ENCODE measurements around the gene S100A14. TPM values are rescaled to one million over a fixed set of nuclear protein-coding genes. Genes with fewer than 3 reads are reported as not detected.

S100A14 gene
- total and polyA plus RNA-seq, 9 of the 15 experiments (the other 6 are each of a cell fraction or from before 2014, with no cell fraction given) = 0.10 to 0.64 (median 0.24) TPM; not detected in 3

DNA sequence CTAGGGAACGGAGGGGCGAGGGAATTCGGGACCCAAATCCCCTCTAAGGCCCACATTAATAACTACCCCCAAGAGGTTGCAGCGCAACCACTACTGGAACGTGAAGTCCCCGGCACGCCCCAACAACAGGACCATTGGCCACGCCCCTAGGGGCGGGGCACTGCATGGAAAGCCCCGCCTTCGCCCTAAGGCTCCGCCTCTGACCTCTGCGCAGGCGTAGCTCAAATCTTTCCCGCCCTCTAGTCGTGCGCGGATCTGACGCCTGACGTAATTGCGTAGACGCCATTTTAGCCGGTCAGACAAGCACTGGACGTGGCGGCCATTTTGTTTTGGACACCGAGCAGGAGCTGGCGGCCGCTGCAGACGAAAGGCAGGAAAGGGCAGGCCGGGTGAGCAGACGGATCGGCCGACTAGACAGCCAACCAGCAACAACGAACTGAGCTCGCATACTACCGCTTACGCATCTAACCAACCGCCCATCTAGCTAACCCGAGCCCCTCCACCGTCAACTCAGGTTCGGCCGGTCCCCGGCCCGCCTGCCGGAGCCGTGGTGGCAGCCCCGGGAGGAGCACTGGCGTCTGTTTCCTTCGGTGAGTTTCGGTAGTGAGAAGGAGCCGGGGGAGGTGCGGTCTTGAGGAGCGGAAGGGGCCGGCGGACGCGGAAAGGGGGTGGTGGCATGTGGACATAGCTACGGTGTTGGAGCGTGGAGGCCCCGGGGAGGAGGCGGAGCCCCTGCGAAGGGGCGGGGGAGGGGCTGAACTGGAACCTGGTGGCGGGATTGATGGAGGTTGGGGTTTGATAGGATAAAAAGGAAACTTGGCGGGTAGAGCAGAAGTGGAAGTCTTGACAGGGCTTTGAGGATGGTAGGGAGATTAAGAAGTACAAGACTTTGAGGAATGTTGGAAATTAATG is 17.9 kb upstream of the S100A14 start, which contains the start of gene CHTOP (continued):
- TF ChIP-seq L3MBTL2 (IDR thresholded peaks at IDR 0.05) (peak; percentile 68), ELF2 (CRISPR knock-in tag; IDR thresholded peaks at IDR 0.05) (peak; percentile 54; the same call in 1 of the 2 replicates), SRSF7 (optimal IDR thresholded peaks at IDR 0.05; ENCODE audit: low read depth, low read length) (no peak), MAFG (tag; conservative IDR thresholded peaks at IDR 0.05) (no peak), MCM3 (IDR thresholded peaks at IDR 0.05) (no peak), RB1 (IDR thresholded peaks at IDR 0.05; ENCODE audit: low read depth) (peak; percentile 50; the same call in 1 of the 2 replicates), ZFP36 (IDR thresholded peaks at IDR 0.05; ENCODE audit: low read depth, low read length, partially characterized antibody) (peak; percentile 17), PML (IDR thresholded peaks at IDR 0.05; ENCODE audit: low read length) (peak; percentile 92), ZNF175 (CRISPR knock-in tag; IDR thresholded peaks at IDR 0.05; ENCODE audit: low read depth) (no peak), NCOR1 (IDR thresholded peaks at IDR 0.05) (peak; percentile 53), BRD4 (IDR thresholded peaks at IDR 0.05) (peak; percentile 100), SREBF1 (IDR thresholded peaks at IDR 0.05; ENCODE audit: borderline replicate concordance, low read depth, low read length) (0 out of 2 replicates have a peak, but pooled peaks have one; percentile 12), ATF1 (CRISPR knock-in tag; IDR thresholded peaks at IDR 0.05) (0 out of 2 replicates have a peak, but pooled peaks have one; percentile 7), ATF1 (tag; IDR thresholded peaks at IDR 0.05) (peak; percentile 96)
- TF ChIP-seq, protein P1, sequence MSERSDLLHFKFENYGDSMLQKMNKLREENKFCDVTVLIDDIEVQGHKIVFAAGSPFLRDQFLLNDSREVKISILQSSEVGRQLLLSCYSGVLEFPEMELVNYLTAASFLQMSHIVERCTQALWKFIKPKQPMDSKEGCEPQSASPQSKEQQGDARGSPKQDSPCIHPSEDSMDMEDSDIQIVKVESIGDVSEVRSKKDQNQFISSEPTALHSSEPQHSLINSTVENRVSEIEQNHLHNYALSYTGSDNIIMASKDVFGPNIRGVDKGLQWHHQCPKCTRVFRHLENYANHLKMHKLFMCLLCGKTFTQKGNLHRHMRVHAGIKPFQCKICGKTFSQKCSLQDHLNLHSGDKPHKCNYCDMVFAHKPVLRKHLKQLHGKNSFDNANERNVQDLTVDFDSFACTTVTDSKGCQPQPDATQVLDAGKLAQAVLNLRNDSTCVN (CRISPR knock-in tag; IDR thresholded peaks at IDR 0.05) = no peak
- TF ChIP-seq, protein P2, sequence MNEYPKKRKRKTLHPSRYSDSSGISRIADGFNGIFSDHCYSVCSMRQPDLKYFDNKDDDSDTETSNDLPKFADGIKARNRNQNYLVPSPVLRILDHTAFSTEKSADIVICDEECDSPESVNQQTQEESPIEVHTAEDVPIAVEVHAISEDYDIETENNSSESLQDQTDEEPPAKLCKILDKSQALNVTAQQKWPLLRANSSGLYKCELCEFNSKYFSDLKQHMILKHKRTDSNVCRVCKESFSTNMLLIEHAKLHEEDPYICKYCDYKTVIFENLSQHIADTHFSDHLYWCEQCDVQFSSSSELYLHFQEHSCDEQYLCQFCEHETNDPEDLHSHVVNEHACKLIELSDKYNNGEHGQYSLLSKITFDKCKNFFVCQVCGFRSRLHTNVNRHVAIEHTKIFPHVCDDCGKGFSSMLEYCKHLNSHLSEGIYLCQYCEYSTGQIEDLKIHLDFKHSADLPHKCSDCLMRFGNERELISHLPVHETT (CRISPR knock-in tag; conservative IDR thresholded peaks at IDR 0.05 in 1 of 2, IDR thresholded peaks at IDR 0.05 in 1 of 2) = peak in 1 of 2 experiments; percentile 94; a peak in 2 of 4 replicates
- TF ChIP-seq, protein P3, sequence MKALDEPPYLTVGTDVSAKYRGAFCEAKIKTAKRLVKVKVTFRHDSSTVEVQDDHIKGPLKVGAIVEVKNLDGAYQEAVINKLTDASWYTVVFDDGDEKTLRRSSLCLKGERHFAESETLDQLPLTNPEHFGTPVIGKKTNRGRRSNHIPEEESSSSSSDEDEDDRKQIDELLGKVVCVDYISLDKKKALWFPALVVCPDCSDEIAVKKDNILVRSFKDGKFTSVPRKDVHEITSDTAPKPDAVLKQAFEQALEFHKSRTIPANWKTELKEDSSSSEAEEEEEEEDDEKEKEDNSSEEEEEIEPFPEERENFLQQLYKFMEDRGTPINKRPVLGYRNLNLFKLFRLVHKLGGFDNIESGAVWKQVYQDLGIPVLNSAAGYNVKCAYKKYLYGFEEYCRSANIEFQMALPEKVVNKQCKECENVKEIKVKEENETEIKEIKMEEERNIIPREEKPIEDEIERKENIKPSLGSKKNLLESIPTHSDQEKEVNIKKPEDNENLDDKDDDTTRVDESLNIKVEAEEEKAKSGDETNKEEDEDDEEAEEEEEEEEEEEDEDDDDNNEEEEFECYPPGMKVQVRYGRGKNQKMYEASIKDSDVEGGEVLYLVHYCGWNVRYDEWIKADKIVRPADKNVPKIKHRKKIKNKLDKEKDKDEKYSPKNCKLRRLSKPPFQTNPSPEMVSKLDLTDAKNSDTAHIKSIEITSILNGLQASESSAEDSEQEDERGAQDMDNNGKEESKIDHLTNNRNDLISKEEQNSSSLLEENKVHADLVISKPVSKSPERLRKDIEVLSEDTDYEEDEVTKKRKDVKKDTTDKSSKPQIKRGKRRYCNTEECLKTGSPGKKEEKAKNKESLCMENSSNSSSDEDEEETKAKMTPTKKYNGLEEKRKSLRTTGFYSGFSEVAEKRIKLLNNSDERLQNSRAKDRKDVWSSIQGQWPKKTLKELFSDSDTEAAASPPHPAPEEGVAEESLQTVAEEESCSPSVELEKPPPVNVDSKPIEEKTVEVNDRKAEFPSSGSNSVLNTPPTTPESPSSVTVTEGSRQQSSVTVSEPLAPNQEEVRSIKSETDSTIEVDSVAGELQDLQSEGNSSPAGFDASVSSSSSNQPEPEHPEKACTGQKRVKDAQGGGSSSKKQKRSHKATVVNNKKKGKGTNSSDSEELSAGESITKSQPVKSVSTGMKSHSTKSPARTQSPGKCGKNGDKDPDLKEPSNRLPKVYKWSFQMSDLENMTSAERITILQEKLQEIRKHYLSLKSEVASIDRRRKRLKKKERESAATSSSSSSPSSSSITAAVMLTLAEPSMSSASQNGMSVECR (CRISPR knock-in tag; IDR thresholded peaks at IDR 0.05) = peak; percentile 83
- TF ChIP-seq, protein P4, sequence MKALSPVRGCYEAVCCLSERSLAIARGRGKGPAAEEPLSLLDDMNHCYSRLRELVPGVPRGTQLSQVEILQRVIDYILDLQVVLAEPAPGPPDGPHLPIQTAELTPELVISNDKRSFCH (CRISPR knock-in tag; IDR thresholded peaks at IDR 0.05) = no peak
- TF ChIP-seq, protein P4 (tag; IDR thresholded peaks at IDR 0.05) = no peak

Measured in K562 (cell line).